MM.1S (cell line): ENCODE results near the gene DAZ4.
"Not testable (repeated sequence)": the region's sequence is repeated elsewhere in the genome, so short reads cannot be mapped to it uniquely, and the experiment has no call there.

Experiments used
- DNase-seq: peaks from one replicate; pipeline ENCODE4 v3.0.0-alpha.2; 2015
- H2AFZ ChIP-seq: fragments of 300-600 bp; sonication (generic); 2 replicates; pipeline ENCODE4 v1.6.0; 2016; ENCODE audit warnings: antibody characterized with exemption, low read length
- H3F3A ChIP-seq: fragments of 300-600 bp; sonication (generic); 2 replicates; pipeline ENCODE4 v1.6.1; 2016; ENCODE audit warnings: mild to moderate bottlenecking, antibody characterized with exemption, low read length, moderate library complexity, mixed read lengths; ENCODE audit not compliant: insufficient read depth
- H3K27ac ChIP-seq: fragments of 300-600 bp; sonication (generic); 2 replicates; pipeline ENCODE4 v1.5.1; 2016; ENCODE audit warnings: mild to moderate bottlenecking, low read length
- H3K27me3 ChIP-seq: fragments of 300-600 bp; sonication (generic); replicated peaks from 2 replicates; pipeline ENCODE4 v1.6.0; 2016; ENCODE audit warnings: low read length; ENCODE audit not compliant: insufficient read depth
- H3K36me3 ChIP-seq: fragments of 300-600 bp; sonication (generic); replicated peaks from 2 replicates; pipeline ENCODE4 v1.6.1; 2016; ENCODE audit warnings: mild to moderate bottlenecking, low read length, mixed read lengths; ENCODE audit not compliant: insufficient read depth
- H3K4me1 ChIP-seq: fragments of 300-600 bp; sonication (generic); 2 replicates; pipeline ENCODE4 v1.6.1; 2016; ENCODE audit warnings: low read length, mixed read lengths
- H3K4me2 ChIP-seq: fragments of 300-600 bp; sonication (generic); 2 replicates; pipeline ENCODE4 v1.6.0; 2016; ENCODE audit warnings: low read depth, low read length
- H3K4me3 ChIP-seq: fragments of 300-600 bp; sonication (generic); 2 replicates; pipeline ENCODE4 v1.5.1; 2016; ENCODE audit warnings: low read length, mixed read lengths
- H3K79me2 ChIP-seq: fragments of 300-600 bp; sonication (generic); 2 replicates; pipeline ENCODE4 v1.6.1; 2016; ENCODE audit warnings: mixed run types, low read length, mixed read lengths
- H3K9ac ChIP-seq: fragments of 300-600 bp; sonication (generic); 2 replicates; pipeline ENCODE4 v1.6.1; 2016; ENCODE audit warnings: low read length, mixed read lengths
- H3K9me2 ChIP-seq: fragments of 300-600 bp; sonication (generic); replicated peaks from 2 replicates; pipeline ENCODE4 v1.6.1; 2016; ENCODE audit warnings: mild to moderate bottlenecking, low read length, mixed read lengths; ENCODE audit not compliant: insufficient read depth
- H3K9me3 ChIP-seq: fragments of 300-600 bp; sonication (generic); replicated peaks from 2 replicates; pipeline ENCODE4 v1.6.1; 2016; ENCODE audit warnings: mild to moderate bottlenecking, low read length, mixed read lengths; ENCODE audit not compliant: insufficient read depth
- H4K20me1 ChIP-seq: fragments of 300-600 bp; sonication (generic); 2 replicates; pipeline ENCODE4 v1.6.1; 2016; ENCODE audit warnings: mild to moderate bottlenecking, low read length, moderate library complexity, mixed read lengths; ENCODE audit not compliant: insufficient read depth

The DAZ4 gene

GRCh38 chrY:24833619-24834018 lies at the start of gene DAZ4:
DAZ4 (plus strand) TSS chrY:24833919; CDS start chrY:24834127, 208 bp downstream.
- H3K27ac ChIP-seq, H3K9ac ChIP-seq, H4K20me1 ChIP-seq, DNase-seq, H3K9me3 ChIP-seq, H3K4me2 ChIP-seq, H3K79me2 ChIP-seq, H3K36me3 ChIP-seq, H2AFZ ChIP-seq, H3K27me3 ChIP-seq, H3K4me1 ChIP-seq, H3F3A ChIP-seq, H3K4me3 ChIP-seq, H3K9me2 ChIP-seq: not testable (repeated sequence)

GRCh38 chrY:24813293-24813692 lies 20.4 kb upstream of the DAZ4 start, which contains the start of gene DAZ3:
DAZ3 (minus strand) TSS chrY:24813393; CDS start chrY:24813185, 208 bp downstream.
- H4K20me1 ChIP-seq, H3K27me3 ChIP-seq, H3F3A ChIP-seq, H3K4me3 ChIP-seq, DNase-seq, H3K9me2 ChIP-seq, H3K36me3 ChIP-seq, H3K4me2 ChIP-seq, H3K9ac ChIP-seq, H2AFZ ChIP-seq, H3K4me1 ChIP-seq, H3K79me2 ChIP-seq, H3K27ac ChIP-seq, H3K9me3 ChIP-seq: not testable (repeated sequence)

GRCh38 chrY:24821836-24822235 lies 11.9 kb upstream of the DAZ4 start:
- DNase-seq, H3K27ac ChIP-seq, H4K20me1 ChIP-seq, H3K9me2 ChIP-seq, H3K36me3 ChIP-seq, H3K4me2 ChIP-seq, H3F3A ChIP-seq, H3K27me3 ChIP-seq, H2AFZ ChIP-seq, H3K9ac ChIP-seq, H3K4me3 ChIP-seq, H3K79me2 ChIP-seq, H3K4me1 ChIP-seq, H3K9me3 ChIP-seq: not testable (repeated sequence)

- H3K4me3 ChIP-seq, H3K27me3 ChIP-seq, H3K79me2 ChIP-seq, H3F3A ChIP-seq, H4K20me1 ChIP-seq, DNase-seq, H3K4me2 ChIP-seq, H3K9ac ChIP-seq, H3K27ac ChIP-seq, H3K9me3 ChIP-seq, H2AFZ ChIP-seq, H3K4me1 ChIP-seq, H3K36me3 ChIP-seq, H3K9me2 ChIP-seq: not testable (repeated sequence)
Observed at GRCh38 chrY:24824184-24824879, 9.4 kb upstream of the DAZ4 start.

- not testable (repeated sequence) for H3K9ac ChIP-seq, H3K36me3 ChIP-seq, H3F3A ChIP-seq, DNase-seq, H3K27me3 ChIP-seq, H3K4me3 ChIP-seq, H3K9me2 ChIP-seq, H3K27ac ChIP-seq, H3K79me2 ChIP-seq, H2AFZ ChIP-seq, H3K4me2 ChIP-seq, H3K9me3 ChIP-seq, H4K20me1 ChIP-seq, H3K4me1 ChIP-seq
Observed at GRCh38 chrY:24825069-24825468, 8.7 kb upstream of the DAZ4 start.
